GM08714 (cell line): Measurements from ENCODE around the gene RRP8.

Experiments
- H3K4me3 ChIP-seq: fragments of 200-500 bp; sonication (Bioruptor generic); 2 replicates; pipeline ENCODE4 v1.5.1; 2014; ENCODE audit warnings: mild to moderate bottlenecking, low read length, inconsistent platforms
- ZNF274 ChIP-seq: IDR thresholded peaks from 2 replicates; pipeline ENCODE4 v1.6.1; 2012; ENCODE audit warnings: mild to moderate bottlenecking, low read depth, low read length

RRP8 gene

DNA sequence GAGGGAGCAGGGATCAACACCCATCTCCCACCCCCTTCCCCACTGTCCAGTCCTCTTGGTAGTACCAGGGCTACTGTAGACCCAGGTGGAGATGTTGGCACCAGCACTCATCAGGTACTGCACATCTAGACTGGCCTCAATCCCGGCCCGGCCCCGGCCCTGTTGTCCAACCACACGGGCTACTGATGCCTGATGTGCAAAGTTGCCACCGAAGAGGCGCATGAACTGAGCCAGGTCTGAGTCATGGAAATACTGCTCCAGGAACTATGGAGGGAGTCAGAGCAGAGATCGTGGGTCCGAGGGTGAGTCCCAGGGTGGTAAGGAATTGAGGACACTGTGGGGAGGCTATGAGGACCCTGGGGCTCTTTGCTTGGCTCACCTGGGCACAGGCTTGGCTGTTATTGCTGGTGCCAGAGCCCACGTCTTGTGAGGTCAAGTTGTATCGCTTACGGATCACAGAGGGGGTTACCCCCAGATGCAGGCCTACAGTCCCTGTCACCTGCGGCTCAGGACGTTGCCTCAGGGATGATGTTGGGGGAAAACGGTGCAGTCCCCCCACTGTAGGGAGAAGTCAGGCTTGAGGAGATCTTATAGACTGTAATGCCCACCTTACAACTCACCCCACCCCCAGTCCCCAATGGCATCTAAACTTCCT is 13.3 kb upstream of the RRP8 start:
- H3K4me3 ChIP-seq = no peak overlapping the region
- TF ChIP-seq ZNF274 = no peak

- H3K4me3 ChIP-seq = no peak overlapping the region
- no peak for TF ChIP-seq ZNF274
These were observed 12.6 kb upstream of the RRP8 start for GRCh38 chr11:6615882-6616585.

DNA sequence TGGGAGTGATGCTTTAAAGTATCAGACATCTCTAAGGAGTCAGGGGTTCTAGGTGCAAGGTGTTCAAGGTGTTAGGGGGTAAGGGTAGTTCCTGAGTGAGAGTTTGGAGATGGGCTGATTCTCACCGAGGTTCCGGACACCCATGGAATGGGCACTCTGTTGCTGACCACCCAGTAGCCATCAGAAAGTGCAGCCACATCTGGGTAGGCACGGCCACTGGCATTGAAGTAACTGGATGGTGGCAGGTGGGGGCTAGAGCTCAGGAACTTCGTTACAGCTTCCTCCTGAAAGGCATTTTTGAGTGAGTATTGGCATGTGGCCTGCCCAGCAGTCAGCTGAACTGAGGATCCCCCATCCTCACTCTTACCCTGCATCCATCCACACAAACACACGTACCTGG is 11.6 kb upstream of the RRP8 start:
- no peak for TF ChIP-seq ZNF274
- H3K4me3 ChIP-seq = no peak overlapping the region

GRCh38 chr11:6614446-6614845 is 11.0 kb upstream of the RRP8 start:
- TF ChIP-seq ZNF274 = no peak
- no peak overlapping the region for H3K4me3 ChIP-seq

DNA sequence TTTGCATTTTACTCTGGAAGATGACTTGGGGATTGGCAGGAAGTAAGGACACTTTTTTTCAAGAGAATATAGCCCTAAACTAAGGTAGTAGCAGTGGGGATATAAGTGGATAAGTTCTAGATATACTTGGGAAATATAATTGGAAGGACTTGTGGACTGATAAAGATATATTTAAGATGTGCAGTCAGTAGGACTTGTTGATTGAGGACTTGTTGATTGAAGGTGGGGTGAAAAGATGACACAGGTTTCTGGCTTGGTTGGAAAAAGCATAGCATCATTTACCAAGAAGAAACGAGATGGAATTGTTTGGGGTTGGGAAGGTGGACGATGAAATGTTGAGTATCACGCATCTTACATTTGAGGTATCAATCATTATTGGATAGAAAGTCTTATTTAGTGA is 10.1 kb upstream of the RRP8 start:
- no peak overlapping the region for H3K4me3 ChIP-seq
- no peak for TF ChIP-seq ZNF274

- peak within 1 kb of the TSS; percentile 81 for H3K4me3 ChIP-seq
- TF ChIP-seq ZNF274 = no peak
These were observed 9.0 kb upstream of the RRP8 start, which contains the start of gene TAF10 for GRCh38 chr11:6612213-6613041. TAF10 (minus strand) TSS chr11:6612216; CDS start chr11:6612189, 27 bp downstream.

DNA sequence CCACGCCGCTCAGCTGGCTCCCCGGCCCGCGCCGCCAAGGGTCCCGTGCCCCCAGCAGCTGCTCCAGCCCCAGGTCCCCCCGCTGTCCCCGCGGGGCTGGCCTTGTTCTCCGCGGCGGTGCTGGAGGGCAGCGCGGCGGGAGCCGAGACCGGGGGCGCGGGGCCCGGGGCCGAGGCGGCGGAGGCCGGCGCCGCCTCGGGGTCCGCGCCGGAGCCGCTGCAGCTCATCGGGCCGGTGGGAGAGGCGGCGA is 8.5 kb upstream of the RRP8 start:
- H3K4me3 ChIP-seq = peak overlapping the region; percentile 81

DNA sequence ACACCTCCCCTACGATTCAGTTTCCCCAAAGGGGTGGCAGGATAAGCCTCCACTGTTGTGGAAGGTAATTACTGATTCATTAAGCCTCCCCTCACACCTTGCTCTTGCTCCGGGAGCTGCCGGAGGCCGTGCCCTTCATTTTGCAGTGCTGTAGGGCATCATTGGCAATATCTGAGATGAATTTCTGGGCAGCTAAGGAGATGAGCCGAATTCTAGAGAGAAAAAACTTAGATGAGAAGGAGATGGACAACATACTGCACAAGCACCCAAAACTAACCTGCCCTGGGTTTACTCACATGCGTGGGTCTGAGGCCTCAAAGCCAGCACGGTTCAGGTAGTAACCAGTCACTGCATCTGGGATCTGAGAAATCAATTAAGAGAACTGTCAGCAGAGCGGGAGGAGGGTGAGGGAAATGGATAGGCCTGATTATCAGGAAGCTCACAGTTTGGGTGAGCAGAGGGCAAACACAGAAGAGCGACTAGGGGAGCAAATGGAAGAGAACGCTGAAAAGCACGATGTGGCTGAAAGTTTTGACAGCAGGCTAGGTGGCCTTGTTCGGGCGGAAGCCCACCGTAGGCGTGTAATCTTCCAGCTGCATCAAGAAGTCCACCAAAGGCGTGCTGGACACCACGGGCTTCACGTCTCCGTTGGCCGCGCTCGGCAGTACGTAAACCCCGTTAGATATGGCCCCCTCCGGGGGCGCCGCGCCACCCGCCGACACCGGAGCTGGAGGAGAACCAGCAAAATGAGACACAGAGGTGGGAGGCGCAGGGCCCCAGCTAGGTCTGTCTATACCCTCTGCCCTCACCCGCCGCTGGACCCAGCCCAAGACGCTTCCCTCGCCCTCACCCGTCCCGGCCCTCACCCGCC is 7.9 kb upstream of the RRP8 start:
- TF ChIP-seq ZNF274 = no peak
- peak overlapping the region; percentile 81 for H3K4me3 ChIP-seq

More for the DNA sequence above, 8.5 kb upstream of the RRP8 start:
- TF ChIP-seq ZNF274 = no peak

- no peak for TF ChIP-seq ZNF274
- H3K4me3 ChIP-seq = peak overlapping the region; percentile 81; the same call in 1 of the 2 replicates
These were observed 7.2 kb upstream of the RRP8 start for GRCh38 chr11:6610591-6610990.

- TF ChIP-seq ZNF274 = no peak
- H3K4me3 ChIP-seq = no peak overlapping the region
These were observed 6.1 kb upstream of the RRP8 start for GRCh38 chr11:6609502-6610015.

GRCh38 chr11:6608726-6609501 is 5.5 kb upstream of the RRP8 start:
- no peak for TF ChIP-seq ZNF274
- H3K4me3 ChIP-seq = no peak overlapping the region

DNA sequence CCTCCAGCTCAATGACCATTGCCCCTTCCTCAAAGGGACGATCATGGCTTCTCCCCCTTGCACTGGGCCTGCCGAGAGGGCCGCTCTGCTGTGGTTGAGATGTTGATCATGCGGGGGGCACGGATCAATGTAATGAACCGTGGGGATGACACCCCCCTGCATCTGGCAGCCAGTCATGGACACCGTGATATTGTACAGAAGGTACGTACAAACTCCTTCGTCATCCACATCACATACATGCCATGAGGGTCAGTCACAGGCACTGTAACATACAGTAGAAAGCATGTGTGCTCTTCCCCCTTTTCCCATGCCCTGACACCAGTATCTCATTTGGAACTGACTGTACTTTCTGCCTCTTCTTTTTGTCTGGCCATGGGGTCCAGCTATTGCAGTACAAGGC is 4.6 kb upstream of the RRP8 start:
- no peak for TF ChIP-seq ZNF274
- H3K4me3 ChIP-seq = no peak overlapping the region

GRCh38 chr11:6607190-6607795 is 3.9 kb upstream of the RRP8 start:
- no peak for TF ChIP-seq ZNF274
- H3K4me3 ChIP-seq = no peak overlapping the region
